Astrocyte of the spinal cord (primary cell): ENCODE measurements around the gene SUV39H1.

Experiments used
- DNase-seq: peaks from one replicate; pipeline ENCODE4 v3.0.0; 2011; ENCODE audit warnings: low read depth, low spot score
- H3K4me3 ChIP-seq: 2 replicates; pipeline ENCODE4 v1.5.1; 2011; ENCODE audit warnings: low read depth, mild to moderate bottlenecking, low read length, moderate library complexity
- in situ Hi-C: cut with HindIII; loops from 2 replicates; pipeline ENCODE4 v1.10.0; 2017; ENCODE audit warnings: low sequenced_read_pairs
- TF ChIP-seq, protein P1 (sequence below): IDR thresholded peaks from 2 replicates; pipeline ENCODE4 v1.5.1; 2012; ENCODE audit warnings: low read depth, mild to moderate bottlenecking, low read length, inconsistent platforms

Gene SUV39H1

DNA sequence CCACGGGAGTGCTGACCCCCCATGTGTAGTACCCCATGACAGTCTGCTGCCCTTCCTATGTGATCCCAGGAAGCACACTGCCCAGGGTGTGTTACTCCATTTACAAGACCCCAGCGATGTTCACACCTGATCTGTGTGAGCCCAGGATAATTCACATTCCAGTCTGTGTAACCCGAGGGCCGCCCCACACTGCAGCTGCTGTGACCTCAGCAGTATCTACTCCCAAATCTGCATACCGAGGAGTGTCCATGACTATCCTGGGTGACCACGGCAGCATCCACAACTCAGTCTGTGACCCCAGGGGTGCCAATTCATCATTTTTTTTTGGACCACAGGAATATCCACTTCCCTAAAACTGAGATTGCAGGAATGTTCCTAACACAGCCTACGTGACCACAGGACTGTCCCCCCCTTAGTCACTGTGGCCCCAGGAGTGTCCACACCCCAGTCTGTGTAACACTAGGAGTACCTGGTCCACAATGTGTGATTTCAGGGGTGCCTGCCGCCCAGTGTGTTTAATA lies 57.2 kb downstream of the SUV39H1 start:
- in situ Hi-C loops, result no loop called here
- no peak overlapping the region for H3K4me3 ChIP-seq
- no peak for DNase-seq
- TF ChIP-seq, protein P1, sequence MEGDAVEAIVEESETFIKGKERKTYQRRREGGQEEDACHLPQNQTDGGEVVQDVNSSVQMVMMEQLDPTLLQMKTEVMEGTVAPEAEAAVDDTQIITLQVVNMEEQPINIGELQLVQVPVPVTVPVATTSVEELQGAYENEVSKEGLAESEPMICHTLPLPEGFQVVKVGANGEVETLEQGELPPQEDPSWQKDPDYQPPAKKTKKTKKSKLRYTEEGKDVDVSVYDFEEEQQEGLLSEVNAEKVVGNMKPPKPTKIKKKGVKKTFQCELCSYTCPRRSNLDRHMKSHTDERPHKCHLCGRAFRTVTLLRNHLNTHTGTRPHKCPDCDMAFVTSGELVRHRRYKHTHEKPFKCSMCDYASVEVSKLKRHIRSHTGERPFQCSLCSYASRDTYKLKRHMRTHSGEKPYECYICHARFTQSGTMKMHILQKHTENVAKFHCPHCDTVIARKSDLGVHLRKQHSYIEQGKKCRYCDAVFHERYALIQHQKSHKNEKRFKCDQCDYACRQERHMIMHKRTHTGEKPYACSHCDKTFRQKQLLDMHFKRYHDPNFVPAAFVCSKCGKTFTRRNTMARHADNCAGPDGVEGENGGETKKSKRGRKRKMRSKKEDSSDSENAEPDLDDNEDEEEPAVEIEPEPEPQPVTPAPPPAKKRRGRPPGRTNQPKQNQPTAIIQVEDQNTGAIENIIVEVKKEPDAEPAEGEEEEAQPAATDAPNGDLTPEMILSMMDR, result no peak

DNA sequence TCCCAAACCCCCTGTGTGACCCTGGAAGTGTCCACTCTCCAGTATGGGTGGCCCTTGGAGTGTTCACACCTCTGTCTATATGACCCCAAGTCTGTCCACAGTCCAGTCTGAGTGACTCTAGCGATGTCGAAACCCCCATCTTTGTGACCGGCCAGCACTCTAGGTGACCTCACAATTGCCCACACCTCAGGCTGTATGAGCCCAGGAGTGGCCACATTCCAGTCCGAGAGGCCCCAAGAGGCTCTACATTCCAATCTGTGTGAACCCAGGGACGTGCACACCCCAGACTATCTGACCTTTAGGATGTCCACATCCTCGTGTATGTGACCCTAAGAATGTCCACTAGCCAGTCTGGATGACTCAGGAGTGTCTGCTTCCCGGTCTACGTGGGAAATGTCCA lies 57.7 kb downstream of the SUV39H1 start:
- H3K4me3 ChIP-seq, result no peak overlapping the region
- TF ChIP-seq, protein P1, result no peak
- in situ Hi-C loops, result no loop called here
- DNase-seq, result no peak
